Neutrophil (primary cell): ENCODE results near the gene SEC61A2.
"Not testable (repeated sequence)": the region's sequence is repeated elsewhere in the genome, so short reads cannot be mapped to it uniquely, and the experiment has no call there.

Source experiments
- H3K27ac ChIP-seq: fragments of 200-600 bp; sonication (generic); 2 replicates; pipeline ENCODE4 v1.5.1; 2016; ENCODE audit warnings: mild to moderate bottlenecking, moderate library complexity
- H3K27me3 ChIP-seq: fragments of 200-600 bp; sonication (generic); 2 replicates; pipeline ENCODE4 v1.6.0; 2016; ENCODE audit warnings: mild to moderate bottlenecking
- H3K36me3 ChIP-seq: fragments of 200-600 bp; sonication (generic); 2 replicates; pipeline ENCODE4 v1.5.1; 2017
- H3K4me1 ChIP-seq, 2 experiments: fragments of 200-600 bp in 1 of 2; sonication (generic) in 1 of 2; 1 replicate in 1 of 2; 2 replicates in 1 of 2; pipeline versions ENCODE4 v1.5.1 to v1.6.1; 2013 to 2016; ENCODE audit warnings: low read depth in 1 of 2, low read length in 1 of 2, mild to moderate bottlenecking in 1 of 2, moderate library complexity in 1 of 2; ENCODE audit not compliant: control insufficient read depth in 1 of 2, insufficient read depth in 1 of 2
- H3K4me3 ChIP-seq, 2 experiments: fragments of 200-600 bp in 1 of 2; sonication (generic) in 1 of 2; 1 replicate in 1 of 2; 2 replicates in 1 of 2; pipeline ENCODE4 v1.5.1; 2013 to 2016; ENCODE audit warnings: low read depth in 1 of 2, low read length in 1 of 2, mild to moderate bottlenecking in 1 of 2, moderate library complexity in 1 of 2
- H3K9me3 ChIP-seq: fragments of 200-600 bp; sonication (generic); 2 replicates; pipeline ENCODE4 v1.5.1; 2016
- TF ChIP-seq, protein P1 (sequence below): fragments of 200-600 bp; sonication (generic); IDR thresholded peaks from 2 replicates; pipeline ENCODE4 v1.5.1; 2016; ENCODE audit warnings: antibody characterized with exemption

The SEC61A2 gene

DNA sequence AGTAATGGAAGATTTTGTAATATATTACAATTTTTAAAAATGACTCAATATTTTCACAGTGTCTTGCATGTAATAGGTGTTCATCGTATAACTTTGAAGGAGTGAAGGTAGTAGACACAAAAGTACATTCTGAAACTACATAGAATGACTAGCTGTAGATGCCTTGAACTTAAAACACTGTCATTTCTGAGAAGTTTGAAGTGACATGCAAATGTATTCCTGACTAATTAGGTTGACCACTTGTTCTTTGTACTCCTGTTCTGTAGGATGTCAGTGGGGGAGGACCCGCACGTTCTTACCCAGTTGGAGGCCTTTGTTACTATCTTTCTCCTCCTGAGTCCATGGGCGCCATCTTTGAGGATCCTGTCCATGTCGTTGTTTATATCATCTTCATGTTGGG, 31.2 kb downstream of the SEC61A2 start:
- peaks cover 35% of the 10 kb centered on the region for H3K36me3 ChIP-seq
- peaks cover 9 to 11% of the 10 kb centered on the region in 2 experiments for H3K4me1 ChIP-seq
- TF ChIP-seq, protein P1, sequence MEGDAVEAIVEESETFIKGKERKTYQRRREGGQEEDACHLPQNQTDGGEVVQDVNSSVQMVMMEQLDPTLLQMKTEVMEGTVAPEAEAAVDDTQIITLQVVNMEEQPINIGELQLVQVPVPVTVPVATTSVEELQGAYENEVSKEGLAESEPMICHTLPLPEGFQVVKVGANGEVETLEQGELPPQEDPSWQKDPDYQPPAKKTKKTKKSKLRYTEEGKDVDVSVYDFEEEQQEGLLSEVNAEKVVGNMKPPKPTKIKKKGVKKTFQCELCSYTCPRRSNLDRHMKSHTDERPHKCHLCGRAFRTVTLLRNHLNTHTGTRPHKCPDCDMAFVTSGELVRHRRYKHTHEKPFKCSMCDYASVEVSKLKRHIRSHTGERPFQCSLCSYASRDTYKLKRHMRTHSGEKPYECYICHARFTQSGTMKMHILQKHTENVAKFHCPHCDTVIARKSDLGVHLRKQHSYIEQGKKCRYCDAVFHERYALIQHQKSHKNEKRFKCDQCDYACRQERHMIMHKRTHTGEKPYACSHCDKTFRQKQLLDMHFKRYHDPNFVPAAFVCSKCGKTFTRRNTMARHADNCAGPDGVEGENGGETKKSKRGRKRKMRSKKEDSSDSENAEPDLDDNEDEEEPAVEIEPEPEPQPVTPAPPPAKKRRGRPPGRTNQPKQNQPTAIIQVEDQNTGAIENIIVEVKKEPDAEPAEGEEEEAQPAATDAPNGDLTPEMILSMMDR, result no peak
- no peak overlapping the region for H3K27ac ChIP-seq
- no peaks in the 10 kb centered on the region for H3K9me3 ChIP-seq
- no peak overlapping the region for H3K4me3 ChIP-seq
- H3K27me3 ChIP-seq, result peaks cover 45% of the 10 kb centered on the region

DNA sequence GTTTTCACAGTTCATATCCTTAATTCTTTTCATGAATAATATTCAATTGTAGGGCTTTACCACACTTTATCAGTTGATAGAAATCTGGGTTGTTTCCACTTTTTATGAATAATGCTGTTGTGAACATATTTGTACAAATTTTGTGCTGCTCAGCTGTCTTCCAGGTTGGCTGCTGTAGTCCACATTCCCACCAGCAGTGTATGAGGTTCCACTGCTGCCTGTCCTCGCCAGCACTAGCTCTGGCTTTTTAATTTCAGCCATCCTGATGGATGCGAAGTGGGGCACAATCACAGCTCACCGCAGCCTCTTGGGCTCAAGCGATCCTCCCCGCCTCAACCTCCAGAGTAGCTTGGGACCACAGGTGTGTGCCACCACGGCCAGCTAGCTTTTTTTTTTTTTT, 33.5 kb downstream of the SEC61A2 start:
- Histone ChIP-seq H3K27me3 (peaks cover 25% of the 10 kb centered on the region), H3K9me3 (no peaks in the 10 kb centered on the region), H3K4me1 (peaks cover 8% of the 10 kb centered on the region in 2 experiments), H3K36me3 (peaks cover 52% of the 10 kb centered on the region), H3K4me3 (no peak overlapping the region), H3K27ac (no peak overlapping the region)
- TF ChIP-seq, protein P1, result no peak

DNA sequence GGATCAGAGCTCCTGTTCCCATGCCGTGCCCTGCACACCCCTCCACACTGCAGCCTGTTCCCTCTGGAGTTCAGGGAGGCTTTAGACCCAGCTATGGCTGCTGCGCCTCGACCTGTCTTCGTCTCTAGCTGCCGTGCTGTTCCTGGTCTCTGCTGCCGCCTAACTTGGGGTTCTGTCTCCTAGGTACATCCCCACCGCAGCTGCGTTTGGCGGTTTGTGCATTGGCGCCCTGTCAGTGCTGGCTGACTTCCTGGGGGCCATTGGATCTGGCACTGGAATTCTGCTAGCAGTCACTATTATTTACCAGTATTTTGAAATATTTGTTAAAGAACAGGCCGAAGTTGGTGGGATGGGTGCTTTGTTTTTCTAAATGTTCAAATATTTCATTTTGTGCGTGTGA, 34.6 kb downstream of the SEC61A2 start:
- Histone ChIP-seq H3K4me1 (no peaks in the 10 kb centered on the region), H3K27ac (no peak overlapping the region), H3K4me3 (no peak overlapping the region), H3K27me3 (peaks cover 24% of the 10 kb centered on the region), H3K9me3 (no peaks in the 10 kb centered on the region), H3K36me3 (peaks cover 62% of the 10 kb centered on the region)
- TF ChIP-seq, protein P1, result no peak

DNA sequence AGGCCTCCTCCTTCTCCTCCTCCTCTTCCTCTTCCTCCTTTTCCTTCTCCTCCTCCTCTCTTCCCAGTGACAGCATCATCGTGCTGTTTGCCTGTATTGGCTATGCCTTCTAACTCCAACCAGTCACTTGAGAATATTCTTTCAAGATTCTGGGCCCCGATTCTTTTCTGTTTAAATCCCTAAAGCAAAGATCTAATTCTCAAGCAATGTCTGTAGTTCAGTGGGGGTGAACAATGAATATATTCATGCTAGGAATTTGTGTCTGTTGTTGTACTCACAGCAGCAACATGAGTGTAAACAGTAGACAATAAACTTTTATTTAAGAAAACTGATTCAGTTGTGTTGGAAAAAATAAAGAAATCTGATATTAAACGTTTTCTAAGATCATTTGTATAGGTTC, 35.6 kb downstream of the SEC61A2 start:
- H3K4me1 ChIP-seq, result no peaks in the 10 kb centered on the region
- TF ChIP-seq, protein P1, result no peak
- peaks cover 71% of the 10 kb centered on the region for H3K36me3 ChIP-seq
- H3K9me3 ChIP-seq, result no peaks in the 10 kb centered on the region
- H3K4me3 ChIP-seq, result no peak overlapping the region
- no peak overlapping the region for H3K27ac ChIP-seq
- peaks cover 15% of the 10 kb centered on the region for H3K27me3 ChIP-seq

DNA sequence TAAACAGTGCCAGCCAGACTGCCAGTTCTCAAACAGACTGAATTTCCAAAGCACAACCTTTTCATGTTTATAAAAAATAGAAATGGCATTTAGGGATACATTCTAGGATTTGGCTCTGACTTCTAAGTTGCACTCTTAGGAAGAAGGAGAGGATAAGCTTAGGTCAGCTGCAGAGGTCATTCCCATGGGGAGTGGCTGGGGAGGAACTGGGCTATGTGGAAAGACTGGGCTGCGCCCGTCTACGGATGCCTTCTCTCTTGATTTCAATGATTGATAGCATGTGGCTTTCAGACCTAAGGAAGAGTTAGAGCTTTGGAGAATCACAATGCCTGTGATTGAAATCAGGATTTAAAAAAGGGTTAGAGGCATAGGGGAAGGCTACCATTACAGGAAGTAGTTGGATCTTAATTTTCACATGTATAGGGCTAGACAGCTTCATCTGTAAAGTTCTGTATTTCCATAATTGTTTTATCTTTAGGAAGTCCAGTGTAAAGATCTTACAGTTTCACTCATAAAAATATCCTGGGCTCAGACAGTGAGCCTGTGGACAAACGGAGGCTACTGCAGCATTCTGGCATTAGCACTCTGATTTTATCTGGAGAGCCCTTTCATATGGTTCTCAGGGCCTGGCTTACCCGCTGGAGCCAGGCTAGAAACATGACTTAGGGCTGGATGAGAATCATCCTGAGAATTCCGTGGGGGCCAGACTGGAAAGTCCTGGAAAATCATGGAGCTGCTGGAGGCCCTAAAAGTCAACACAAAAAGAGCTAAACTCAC, 36.7 kb downstream of the SEC61A2 start:
- H3K9me3 ChIP-seq, result no peaks in the 10 kb centered on the region
- H3K4me1 ChIP-seq, result no peaks in the 10 kb centered on the region
- no peak overlapping the region for H3K4me3 ChIP-seq
- peaks cover 7% of the 10 kb centered on the region for H3K27me3 ChIP-seq
- TF ChIP-seq, protein P1, result no peak
- H3K36me3 ChIP-seq, result peaks cover 75% of the 10 kb centered on the region
- no peak overlapping the region for H3K27ac ChIP-seq

DNA sequence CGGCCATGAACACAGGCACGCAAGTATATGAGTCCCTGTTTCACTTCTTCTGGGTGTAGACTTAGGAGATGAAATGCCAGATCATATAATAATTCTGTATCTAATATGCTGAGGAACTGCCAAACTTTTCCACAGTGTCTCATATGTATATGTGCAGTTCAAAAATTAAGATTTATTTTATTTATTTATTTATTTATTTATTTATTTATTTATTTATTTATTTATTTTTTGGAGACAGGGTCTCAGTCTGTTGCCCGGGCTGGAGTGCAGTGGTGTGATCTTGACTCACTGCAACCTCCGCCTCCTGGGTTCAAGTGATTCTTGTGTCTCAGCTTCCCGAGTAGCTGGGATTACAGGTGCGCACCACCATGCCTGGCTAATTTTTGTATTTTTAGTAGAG, 42.0 kb downstream of the SEC61A2 start:
- H3K4me3 ChIP-seq, H3K27me3 ChIP-seq, H3K27ac ChIP-seq, H3K4me1 ChIP-seq, H3K9me3 ChIP-seq: not testable (repeated sequence)
- peaks cover 88% of the 10 kb centered on the region for H3K36me3 ChIP-seq
